Thoracic aorta (tissue), 2 donors: ENCODE data around the gene GLOD4. TPM values are rescaled to one million over a fixed set of nuclear protein-coding genes. Genes with fewer than 3 reads are reported as not detected.
A peak's percentile ranks its signal among the peaks of the same experiment; 100 is the strongest.

ENCODE experiments used
- ATAC-seq: fragments of 150-250 bp; one replicate; pipeline ENCODE4 v1.8.0; 2017; ENCODE audit warnings: low read depth; ENCODE audit not compliant: insufficient number of reproducible peaks, low FRiP score
- DNase-seq: peaks from one replicate; pipeline ENCODE4 v3.0.0-alpha.2; 2020; ENCODE audit warnings: low spot score
- H3K27ac ChIP-seq, 2 donors: fragments of 200-600 bp; sonication (generic); 1 replicate in 1 of 2; 2 replicates in 1 of 2; pipeline ENCODE4 v1.5.1; 2016; ENCODE audit warnings: mild to moderate bottlenecking in 2 of 2, moderate library complexity in 2 of 2
- H3K27me3 ChIP-seq: fragments of 200-600 bp; sonication (generic); replicated peaks from 2 replicates; pipeline ENCODE4 v1.6.0; 2016; ENCODE audit warnings: mild to moderate bottlenecking; ENCODE audit not compliant: insufficient read depth
- H3K36me3 ChIP-seq: fragments of 200-600 bp; sonication (generic); one replicate; pipeline ENCODE4 v1.5.1; 2016
- H3K4me1 ChIP-seq, 2 donors: fragments of 200-600 bp; sonication (generic); 1 replicate in 1 of 2; 2 replicates in 1 of 2; pipeline versions ENCODE4 v1.5.1 to v1.6.0; 2016; ENCODE audit warnings: low read depth in 2 of 2, mild to moderate bottlenecking in 1 of 2; ENCODE audit not compliant: control insufficient read depth in 1 of 2
- H3K4me3 ChIP-seq: fragments of 200-600 bp; sonication (generic); 2 replicates; pipeline ENCODE4 v1.5.1; 2016; ENCODE audit warnings: mild to moderate bottlenecking
- H3K9me3 ChIP-seq: fragments of 200-600 bp; sonication (generic); 2 replicates; pipeline ENCODE4 v1.5.1; 2016
- total RNA-seq, 2 donors: library from RNA; depleted of rRNA; stranded (reverse); fragments of >200 nt; gene quantifications; one replicate each; pipeline versions ENCODE4 v1.1.0 to v1.2.3, GENCODE V29; 2016
- TF ChIP-seq, protein P1 (sequence below): fragments of 200-600 bp; sonication (generic); IDR thresholded peaks from one replicate; pipeline ENCODE4 v1.5.1; 2019; ENCODE audit warnings: antibody characterized with exemption

GLOD4 gene
- total RNA-seq, 2 donors from 2014 or later, result 28.7 to 47.4 TPM

- no peaks in the 10 kb centered on the region for H3K27me3 ChIP-seq
- H3K4me1 ChIP-seq, result peaks cover 0 to 4% of the 10 kb centered on the region in 2 donors
- ATAC-seq (no peak), DNase-seq (no peak)
- TF ChIP-seq, protein P1, sequence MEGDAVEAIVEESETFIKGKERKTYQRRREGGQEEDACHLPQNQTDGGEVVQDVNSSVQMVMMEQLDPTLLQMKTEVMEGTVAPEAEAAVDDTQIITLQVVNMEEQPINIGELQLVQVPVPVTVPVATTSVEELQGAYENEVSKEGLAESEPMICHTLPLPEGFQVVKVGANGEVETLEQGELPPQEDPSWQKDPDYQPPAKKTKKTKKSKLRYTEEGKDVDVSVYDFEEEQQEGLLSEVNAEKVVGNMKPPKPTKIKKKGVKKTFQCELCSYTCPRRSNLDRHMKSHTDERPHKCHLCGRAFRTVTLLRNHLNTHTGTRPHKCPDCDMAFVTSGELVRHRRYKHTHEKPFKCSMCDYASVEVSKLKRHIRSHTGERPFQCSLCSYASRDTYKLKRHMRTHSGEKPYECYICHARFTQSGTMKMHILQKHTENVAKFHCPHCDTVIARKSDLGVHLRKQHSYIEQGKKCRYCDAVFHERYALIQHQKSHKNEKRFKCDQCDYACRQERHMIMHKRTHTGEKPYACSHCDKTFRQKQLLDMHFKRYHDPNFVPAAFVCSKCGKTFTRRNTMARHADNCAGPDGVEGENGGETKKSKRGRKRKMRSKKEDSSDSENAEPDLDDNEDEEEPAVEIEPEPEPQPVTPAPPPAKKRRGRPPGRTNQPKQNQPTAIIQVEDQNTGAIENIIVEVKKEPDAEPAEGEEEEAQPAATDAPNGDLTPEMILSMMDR, result no peak
- H3K4me3 ChIP-seq, result no peak overlapping the region
- H3K36me3 ChIP-seq, result peaks cover 8% of the 10 kb centered on the region
- H3K27ac ChIP-seq, result no peak overlapping the region
- no peaks in the 10 kb centered on the region for H3K9me3 ChIP-seq
Measured at GRCh38 chr17:796609-797008, 14.5 kb upstream of the GLOD4 start.

- TF ChIP-seq, protein P1, result no peak
- Histone ChIP-seq H3K36me3 (peaks cover 8% of the 10 kb centered on the region), H3K27ac (no peak overlapping the region), H3K4me3 (no peak overlapping the region), H3K27me3 (no peaks in the 10 kb centered on the region), H3K4me1 (peaks cover 0 to 4% of the 10 kb centered on the region in 2 donors), H3K9me3 (no peaks in the 10 kb centered on the region)
- no peak for DNase-seq
- ATAC-seq, result no peak
Measured at GRCh38 chr17:795721-796120, 13.6 kb upstream of the GLOD4 start.

- H3K4me1 ChIP-seq, result peaks cover 0 to 4% of the 10 kb centered on the region in 2 donors
- no peaks in the 10 kb centered on the region for H3K9me3 ChIP-seq
- no peak overlapping the region for H3K27ac ChIP-seq
- ATAC-seq (no peak), DNase-seq (no peak)
- no peaks in the 10 kb centered on the region for H3K27me3 ChIP-seq
- peaks cover 8% of the 10 kb centered on the region for H3K36me3 ChIP-seq
- TF ChIP-seq, protein P1, result no peak
- peak overlapping the region; percentile 63 for H3K4me3 ChIP-seq
Measured at GRCh38 chr17:795276-795675, 13.2 kb upstream of the GLOD4 start.

DNA sequence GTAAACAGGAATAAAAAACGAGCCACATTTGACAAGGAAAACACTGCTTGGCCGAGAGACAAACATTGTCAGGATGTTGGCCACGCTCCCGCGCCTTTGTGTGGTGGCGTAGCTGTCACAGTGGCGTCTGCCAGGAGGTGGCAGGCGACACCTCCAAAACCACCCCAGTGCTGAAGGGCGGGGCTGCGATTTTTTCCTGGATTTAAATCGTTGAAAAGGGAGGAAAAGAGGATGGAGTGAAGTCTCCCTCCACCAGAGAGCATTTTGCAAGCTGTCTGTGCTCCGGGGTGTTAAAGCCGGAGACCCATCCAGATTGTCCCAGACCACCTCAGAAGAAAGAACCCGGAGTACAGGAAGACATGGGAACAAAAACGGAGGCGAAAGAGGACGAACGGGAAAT lies 12.8 kb upstream of the GLOD4 start:
- peak; percentile 65 for DNase-seq
- Histone ChIP-seq H3K27me3 (no peaks in the 10 kb centered on the region), H3K36me3 (peaks cover 8% of the 10 kb centered on the region), H3K4me1 (peaks cover 0 to 4% of the 10 kb centered on the region in 2 donors), H3K9me3 (no peaks in the 10 kb centered on the region), H3K4me3 (peak overlapping the region; percentile 63), H3K27ac (no peak overlapping the region)
- TF ChIP-seq, protein P1, result peak; percentile 79
- peak; percentile 19 for ATAC-seq

- Histone ChIP-seq H3K4me3 (no peak overlapping the region), H3K9me3 (no peaks in the 10 kb centered on the region), H3K27ac (no peak overlapping the region), H3K36me3 (peaks cover 29% of the 10 kb centered on the region), H3K4me1 (peaks cover 0 to 4% of the 10 kb centered on the region in 2 donors), H3K27me3 (no peaks in the 10 kb centered on the region)
- TF ChIP-seq, protein P1, result no peak
- ATAC-seq (no peak), DNase-seq (no peak)
Measured at GRCh38 chr17:792277-792676, 10.2 kb upstream of the GLOD4 start.
